K562 treated with DMSO at 1 percent for 4 hours (cell line): ENCODE data around the gene ZSCAN26. TPM values are rescaled to one million over a fixed set of nuclear protein-coding genes. Genes with fewer than 3 reads are reported as not detected.

Experiments
- total RNA-seq: library from RNA; unstranded; fragments of 300-600 nt; gene quantifications from 2 replicates; pipeline ENCODE4 v1.2.3, GENCODE V29; 2022; ENCODE audit not compliant: insufficient read depth

The ZSCAN26 gene
- total RNA-seq, result 4.1 and 5.6 TPM in 2 replicates

GRCh38 chr6:28266962-28267694, at the start of gene ZSCAN26:
Gene ZSCAN26, plus strand, starts transcription at chr6:28267143. Its CDS starts 4,777 bp downstream, at chr6:28271920.

GRCh38 chr6:28225056-28225834, 41.7 kb upstream of the ZSCAN26 start, which contains the start of gene ZSCAN9:
Gene ZSCAN9, plus strand, starts transcription at chr6:28225275. Its CDS starts 1,810 bp downstream, at chr6:28227085.

GRCh38 chr6:28252009-28252975, 14.7 kb upstream of the ZSCAN26 start, which contains the start of gene ZKSCAN4:
Gene ZKSCAN4, minus strand, starts transcription at chr6:28252269. Its CDS starts 289 bp downstream, at chr6:28251980.

GRCh38 chr6:28258877-28259777, 7.8 kb upstream of the ZSCAN26 start, which contains the start of gene NKAPL:
Gene NKAPL, plus strand, starts transcription at chr6:28259297. Its CDS starts 75 bp downstream, at chr6:28259372.

GRCh38 chr6:28281288-28282064, 14.5 kb downstream of the ZSCAN26 start, which contains the start of gene PGBD1:
Gene PGBD1, plus strand, starts transcription at chr6:28281572. Its CDS starts 2,242 bp downstream, at chr6:28283814.

Other genes starting within 250 kb of the ZSCAN26 start
- 1.6 and 2.1 TPM in 2 replicates for gene ZNF165, start 186.6 kb upstream of the ZSCAN26 start, total RNA-seq
- not detected in 2 replicates for gene ZSCAN16, start 142.5 kb upstream of the ZSCAN26 start, total RNA-seq
- 11.6 and 19.4 TPM in 2 replicates for gene ZKSCAN8, start 125.3 kb upstream of the ZSCAN26 start, total RNA-seq
- 18.1 and 19.4 TPM in 2 replicates for gene ZSCAN9, start 41.9 kb upstream of the ZSCAN26 start, total RNA-seq
- gene ZKSCAN4, start 14.9 kb upstream of the ZSCAN26 start, total RNA-seq, result 6.0 and 6.2 TPM in 2 replicates
- not detected in 2 replicates for gene NKAPL, start 7.8 kb upstream of the ZSCAN26 start, total RNA-seq
- 7.1 and 8.1 TPM in 2 replicates for gene PGBD1, start 14.4 kb downstream of the ZSCAN26 start, total RNA-seq
- gene ZSCAN31, start 69.0 kb downstream of the ZSCAN26 start, total RNA-seq, result 5.8 and 7.0 TPM in 2 replicates
- 4.3 and 4.5 TPM in 2 replicates for gene ZKSCAN3, start 82.8 kb downstream of the ZSCAN26 start, total RNA-seq
- 4.5 and 6.8 TPM in 2 replicates for gene ZSCAN12, start 132.6 kb downstream of the ZSCAN26 start, total RNA-seq
- gene ZSCAN23, start 176.3 kb downstream of the ZSCAN26 start, total RNA-seq, result not detected in 2 replicates
- not detected in 2 replicates for gene GPX6, start 248.7 kb downstream of the ZSCAN26 start, total RNA-seq